HFF-Myc (cell line): Measurements from ENCODE around the gene GNG12.

Experiments
- DNase-seq: peaks from one replicate; pipeline ENCODE4 v3.0.0-alpha.2; 2011; ENCODE audit warnings: low read depth; ENCODE audit errors: extremely low read depth
- H3K4me3 ChIP-seq: replicated peaks from 2 replicates; pipeline ENCODE4 v1.5.1; 2011; ENCODE audit warnings: low read depth, mild to moderate bottlenecking, control low read depth, low read length
- TF ChIP-seq, protein P1 (sequence below): IDR thresholded peaks from 2 replicates; pipeline ENCODE4 v1.5.1; 2012; ENCODE audit warnings: mild to moderate bottlenecking, low read depth, low read length, control low read depth; ENCODE audit errors: missing control alignments

GNG12 gene

GRCh38 chr1:67853704-67854103 lies 20.4 kb upstream of the GNG12 start:
- DNase-seq, result peak; percentile 64
- TF ChIP-seq, protein P1, sequence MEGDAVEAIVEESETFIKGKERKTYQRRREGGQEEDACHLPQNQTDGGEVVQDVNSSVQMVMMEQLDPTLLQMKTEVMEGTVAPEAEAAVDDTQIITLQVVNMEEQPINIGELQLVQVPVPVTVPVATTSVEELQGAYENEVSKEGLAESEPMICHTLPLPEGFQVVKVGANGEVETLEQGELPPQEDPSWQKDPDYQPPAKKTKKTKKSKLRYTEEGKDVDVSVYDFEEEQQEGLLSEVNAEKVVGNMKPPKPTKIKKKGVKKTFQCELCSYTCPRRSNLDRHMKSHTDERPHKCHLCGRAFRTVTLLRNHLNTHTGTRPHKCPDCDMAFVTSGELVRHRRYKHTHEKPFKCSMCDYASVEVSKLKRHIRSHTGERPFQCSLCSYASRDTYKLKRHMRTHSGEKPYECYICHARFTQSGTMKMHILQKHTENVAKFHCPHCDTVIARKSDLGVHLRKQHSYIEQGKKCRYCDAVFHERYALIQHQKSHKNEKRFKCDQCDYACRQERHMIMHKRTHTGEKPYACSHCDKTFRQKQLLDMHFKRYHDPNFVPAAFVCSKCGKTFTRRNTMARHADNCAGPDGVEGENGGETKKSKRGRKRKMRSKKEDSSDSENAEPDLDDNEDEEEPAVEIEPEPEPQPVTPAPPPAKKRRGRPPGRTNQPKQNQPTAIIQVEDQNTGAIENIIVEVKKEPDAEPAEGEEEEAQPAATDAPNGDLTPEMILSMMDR, result peak; percentile 93

GRCh38 chr1:67851800-67852199 lies 18.5 kb upstream of the GNG12 start:
- DNase-seq, result no peak
- H3K4me3 ChIP-seq, result no peak overlapping the region
- TF ChIP-seq, protein P1, result no peak

More at GRCh38 chr1:67853704-67854103, 20.4 kb upstream of the GNG12 start:
- H3K4me3 ChIP-seq, result no peak overlapping the region

DNA sequence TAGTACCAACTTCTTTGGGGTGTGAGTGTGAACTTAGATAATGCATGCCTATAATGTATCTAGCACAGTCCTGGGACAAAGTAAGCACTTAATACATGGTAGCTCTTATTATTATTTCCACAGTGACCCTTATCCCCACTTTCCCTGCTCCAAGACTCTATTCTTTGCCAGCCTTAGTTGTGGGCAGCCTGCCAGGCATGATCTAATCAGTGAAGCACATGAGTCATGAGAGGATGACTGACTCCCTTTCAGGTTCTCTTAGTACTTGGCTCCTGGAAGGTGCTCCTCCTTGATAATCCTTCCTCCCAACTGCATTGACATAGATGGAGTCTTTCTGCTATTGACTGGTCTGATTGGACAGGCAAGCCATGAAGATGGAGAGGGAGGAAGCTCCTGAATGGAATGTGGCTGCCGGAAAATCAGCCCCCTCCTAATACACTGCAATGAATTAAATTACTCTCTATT lies 17.4 kb upstream of the GNG12 start:
- H3K4me3 ChIP-seq, result no peak overlapping the region
- TF ChIP-seq, protein P1, result no peak
- DNase-seq, result peak; percentile 68

DNA sequence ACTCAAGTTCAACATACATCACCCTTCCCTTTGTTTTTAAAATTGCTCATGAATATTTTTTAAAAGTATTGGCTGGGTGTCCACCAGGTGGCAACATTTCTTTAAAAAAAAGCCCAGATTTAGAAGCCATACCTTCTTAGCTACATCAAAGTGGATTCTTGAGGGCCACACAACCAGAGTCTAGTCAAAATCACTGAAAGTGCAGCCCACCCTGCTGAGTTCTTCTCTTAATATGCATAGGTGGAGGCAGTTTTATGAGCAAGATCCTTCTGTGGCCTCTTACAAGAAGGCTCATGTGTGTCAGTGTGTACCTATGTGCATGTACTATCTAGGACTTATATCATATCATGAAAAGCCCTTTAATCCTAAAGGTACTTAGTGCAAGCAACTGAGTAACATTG lies 16.9 kb upstream of the GNG12 start:
- H3K4me3 ChIP-seq, result no peak overlapping the region
- TF ChIP-seq, protein P1, result peak; percentile 43

DNA sequence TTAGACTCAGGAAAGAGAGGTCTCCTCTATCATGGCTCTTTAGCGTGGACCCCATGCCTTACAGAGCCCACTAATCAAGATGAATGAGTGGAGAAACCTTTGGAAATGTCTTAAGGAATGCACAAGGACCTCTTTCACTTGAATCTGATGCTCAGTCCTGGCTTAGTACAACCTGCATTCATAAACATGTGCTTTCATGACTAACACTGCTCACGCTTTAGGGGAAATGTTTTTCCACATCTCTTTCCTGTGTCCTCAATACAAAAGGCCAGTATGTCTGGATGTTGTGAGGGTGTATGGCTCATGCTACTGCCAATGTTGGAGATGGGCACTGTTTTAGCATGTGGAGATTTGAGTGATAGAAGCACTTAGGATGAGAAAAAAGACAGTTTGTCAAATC lies 14.2 kb upstream of the GNG12 start:
- no peak overlapping the region for H3K4me3 ChIP-seq
- DNase-seq, result no peak
- TF ChIP-seq, protein P1, result no peak

More for the DNA sequence above, 16.9 kb upstream of the GNG12 start:
- DNase-seq, result no peak

DNA sequence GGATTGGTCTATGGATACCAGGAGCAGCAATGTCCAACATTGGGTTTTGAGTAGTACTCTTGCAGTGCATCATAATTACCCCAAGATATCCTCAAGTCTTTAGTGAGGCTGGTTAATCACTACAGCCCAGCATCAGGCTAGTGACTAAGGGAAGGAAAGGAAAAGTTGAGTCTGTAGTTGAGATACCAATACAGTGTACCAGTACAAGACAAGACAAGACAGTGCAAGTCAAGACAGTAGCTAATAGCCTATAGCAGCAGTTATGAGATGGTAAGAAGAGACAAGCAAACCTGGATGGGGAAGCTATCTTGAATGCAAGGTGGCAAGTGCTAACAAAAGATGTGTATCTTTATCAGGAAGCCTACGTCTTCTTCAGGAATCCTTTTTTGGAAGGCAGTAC lies 13.3 kb upstream of the GNG12 start:
- TF ChIP-seq, protein P1, result no peak
- no peak overlapping the region for H3K4me3 ChIP-seq
- DNase-seq, result no peak

DNA sequence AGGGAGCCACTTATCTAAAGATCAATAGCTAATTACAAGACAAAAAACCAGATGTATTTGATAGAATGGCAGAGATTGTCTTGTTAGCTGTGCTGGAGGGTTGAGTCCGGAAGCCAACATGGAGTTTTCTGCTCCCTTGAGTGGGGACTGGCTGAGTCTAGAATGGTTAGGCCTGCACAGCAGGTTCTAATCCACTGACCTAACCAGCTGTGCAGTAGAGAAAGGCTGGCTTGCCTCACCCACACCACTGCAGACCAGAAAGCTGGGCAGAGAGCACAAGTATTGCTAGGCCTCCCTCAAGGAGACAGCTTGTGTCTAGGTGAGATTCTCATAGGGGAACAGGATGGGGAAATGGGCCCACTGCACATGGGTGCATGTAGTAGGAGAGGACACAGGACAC lies 11.7 kb upstream of the GNG12 start:
- DNase-seq, result no peak
- no peak overlapping the region for H3K4me3 ChIP-seq
- TF ChIP-seq, protein P1, result no peak
